Vagina (tissue), 2 donors: ENCODE measurements around the gene AGBL2.

Source experiments
- POLR2AphosphoS5 ChIP-seq, 2 donors: sonication (generic); formaldehyde crosslinking; IDR thresholded peaks; one replicate each; pipeline ENCODE4 v1.9.0; 2017; ENCODE audit warnings: antibody characterized with exemption in 2 of 2, mild to moderate bottlenecking in 2 of 2, low read depth in 1 of 2; ENCODE audit not compliant: insufficient read depth in 1 of 2
- TF ChIP-seq, protein P1 (sequence below), 3 experiments: fragments of 450-650 bp in 2 of 3; fragments of 200-600 bp in 1 of 3; sonication (generic) in 1 of 3; IDR thresholded peaks; one replicate each; pipeline ENCODE4 v1.5.1; 2017 to 2019; ENCODE audit warnings: antibody characterized with exemption in 3 of 3, mild to moderate bottlenecking in 2 of 3, moderate library complexity in 2 of 3

DNA sequence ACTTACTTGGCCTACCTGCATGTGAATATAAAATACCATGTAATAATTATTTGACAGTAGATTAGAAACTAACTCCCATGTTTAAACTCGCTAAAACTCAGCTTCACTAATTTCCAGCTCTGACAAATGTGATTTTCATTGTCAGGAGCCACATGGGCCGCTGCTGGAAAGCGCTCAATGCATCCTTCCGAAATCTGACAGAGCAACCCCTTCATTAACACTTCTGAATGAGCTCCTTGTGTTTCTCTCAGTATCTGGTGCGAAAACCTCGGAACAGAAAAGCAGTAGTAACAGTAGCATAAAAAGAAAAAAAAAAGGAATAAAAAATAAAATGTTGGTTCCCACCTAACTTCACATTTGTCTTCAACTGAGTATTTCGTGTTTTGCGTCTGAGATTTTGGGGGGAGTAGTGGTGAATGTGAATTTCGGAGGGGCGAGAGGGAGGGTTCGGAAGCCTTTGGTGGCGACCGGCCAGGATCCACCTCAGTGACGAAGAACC is 73.5 kb downstream of the AGBL2 start:
- TF ChIP-seq, protein P1, sequence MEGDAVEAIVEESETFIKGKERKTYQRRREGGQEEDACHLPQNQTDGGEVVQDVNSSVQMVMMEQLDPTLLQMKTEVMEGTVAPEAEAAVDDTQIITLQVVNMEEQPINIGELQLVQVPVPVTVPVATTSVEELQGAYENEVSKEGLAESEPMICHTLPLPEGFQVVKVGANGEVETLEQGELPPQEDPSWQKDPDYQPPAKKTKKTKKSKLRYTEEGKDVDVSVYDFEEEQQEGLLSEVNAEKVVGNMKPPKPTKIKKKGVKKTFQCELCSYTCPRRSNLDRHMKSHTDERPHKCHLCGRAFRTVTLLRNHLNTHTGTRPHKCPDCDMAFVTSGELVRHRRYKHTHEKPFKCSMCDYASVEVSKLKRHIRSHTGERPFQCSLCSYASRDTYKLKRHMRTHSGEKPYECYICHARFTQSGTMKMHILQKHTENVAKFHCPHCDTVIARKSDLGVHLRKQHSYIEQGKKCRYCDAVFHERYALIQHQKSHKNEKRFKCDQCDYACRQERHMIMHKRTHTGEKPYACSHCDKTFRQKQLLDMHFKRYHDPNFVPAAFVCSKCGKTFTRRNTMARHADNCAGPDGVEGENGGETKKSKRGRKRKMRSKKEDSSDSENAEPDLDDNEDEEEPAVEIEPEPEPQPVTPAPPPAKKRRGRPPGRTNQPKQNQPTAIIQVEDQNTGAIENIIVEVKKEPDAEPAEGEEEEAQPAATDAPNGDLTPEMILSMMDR (IDR thresholded peaks at IDR 0.05): no peak
- TF ChIP-seq POLR2AphosphoS5 (IDR thresholded peaks at IDR 0.05; ENCODE audit: insufficient read depth in 1 of 2, low read depth in 1 of 2): no peak
